Glomerular endothelial cell (primary cell): ENCODE data around the gene LINGO3. TPM values are rescaled to one million over a fixed set of nuclear protein-coding genes. Genes with fewer than 3 reads are reported as not detected.
A peak's percentile ranks its signal among the peaks of the same experiment; 100 is the strongest.

ENCODE experiments used
- DNase-seq: peaks from one replicate; pipeline ENCODE4 v3.0.0-alpha.2; 2011; ENCODE audit warnings: low read depth, low spot score; ENCODE audit errors: extremely low read depth
- total RNA-seq: library from RNA; depleted of rRNA; stranded (reverse); fragments of >200 nt; gene quantifications from 2 replicates; pipeline ENCODE4 v1.2.3, GENCODE V29; 2015

The LINGO3 gene
- total RNA-seq, 1 donor from 2014 or later: not detected

GRCh38 chr19:2269244-2270156 is 38.5 kb downstream of the LINGO3 start:
- peak; percentile 67 for DNase-seq

- DNase-seq: no peak
These were observed 39.1 kb downstream of the LINGO3 start for GRCh38 chr19:2268861-2269243.

GRCh38 chr19:2268480-2268830 is 39.5 kb downstream of the LINGO3 start:
- no peak for DNase-seq

- no peak for DNase-seq
These were observed 41.6 kb downstream of the LINGO3 start for GRCh38 chr19:2266183-2266993.

- no peak for DNase-seq
These were observed 46.3 kb downstream of the LINGO3 start for GRCh38 chr19:2261438-2262172.

- no peak for DNase-seq
These were observed 47.6 kb downstream of the LINGO3 start for GRCh38 chr19:2260341-2260805.

GRCh38 chr19:2259336-2259735 is 48.6 kb downstream of the LINGO3 start:
- DNase-seq: no peak

Other genes starting within 250 kb of the LINGO3 start
- gene MOB3A, start 211.8 kb downstream of the LINGO3 start, total RNA-seq: 60.3 and 72.4 TPM in 2 replicates
- gene IZUMO4, start 211.2 kb downstream of the LINGO3 start, total RNA-seq: 0.99 and 6.6 TPM in 2 replicates
- gene AP3D1, start 156.6 kb downstream of the LINGO3 start, total RNA-seq: 128 and 195 TPM in 2 replicates
- 10.9 and 25.5 TPM in 2 replicates for gene DOT1L, start 144.2 kb downstream of the LINGO3 start, total RNA-seq
- 68.1 and 69.8 TPM in 2 replicates for gene PLEKHJ1, start 71.8 kb downstream of the LINGO3 start, total RNA-seq
- 45.9 and 90.2 TPM in 2 replicates for gene SF3A2, start 71.3 kb downstream of the LINGO3 start, total RNA-seq
- 1.4 and 2.1 TPM in 2 replicates for gene AMH, start 58.8 kb downstream of the LINGO3 start, total RNA-seq
- gene JSRP1, start 51.7 kb downstream of the LINGO3 start, total RNA-seq: 0.23 and 0.48 TPM in 2 replicates
- 0.05 TPM in 1 of 2 replicates, not detected in the other for gene PEAK3, start 26.0 kb downstream of the LINGO3 start, total RNA-seq
- 128 and 231 TPM in 2 replicates for gene LSM7, start 20.4 kb upstream of the LINGO3 start, total RNA-seq
- gene SPPL2B, start 20.5 kb upstream of the LINGO3 start, total RNA-seq: 32.5 and 58.5 TPM in 2 replicates
- not detected in 2 replicates for gene TMPRSS9, start 52.1 kb upstream of the LINGO3 start, total RNA-seq
- gene TIMM13, start 119.4 kb upstream of the LINGO3 start, total RNA-seq: 47.1 and 52.1 TPM in 2 replicates
- gene LMNB2, start 148.8 kb upstream of the LINGO3 start, total RNA-seq: 69.7 and 83.3 TPM in 2 replicates
- gene GADD45B, start 168.0 kb upstream of the LINGO3 start, total RNA-seq: 48.5 and 90.1 TPM in 2 replicates